ENCODE data around the gene PDZRN4.

PDZRN4 gene

DNA sequence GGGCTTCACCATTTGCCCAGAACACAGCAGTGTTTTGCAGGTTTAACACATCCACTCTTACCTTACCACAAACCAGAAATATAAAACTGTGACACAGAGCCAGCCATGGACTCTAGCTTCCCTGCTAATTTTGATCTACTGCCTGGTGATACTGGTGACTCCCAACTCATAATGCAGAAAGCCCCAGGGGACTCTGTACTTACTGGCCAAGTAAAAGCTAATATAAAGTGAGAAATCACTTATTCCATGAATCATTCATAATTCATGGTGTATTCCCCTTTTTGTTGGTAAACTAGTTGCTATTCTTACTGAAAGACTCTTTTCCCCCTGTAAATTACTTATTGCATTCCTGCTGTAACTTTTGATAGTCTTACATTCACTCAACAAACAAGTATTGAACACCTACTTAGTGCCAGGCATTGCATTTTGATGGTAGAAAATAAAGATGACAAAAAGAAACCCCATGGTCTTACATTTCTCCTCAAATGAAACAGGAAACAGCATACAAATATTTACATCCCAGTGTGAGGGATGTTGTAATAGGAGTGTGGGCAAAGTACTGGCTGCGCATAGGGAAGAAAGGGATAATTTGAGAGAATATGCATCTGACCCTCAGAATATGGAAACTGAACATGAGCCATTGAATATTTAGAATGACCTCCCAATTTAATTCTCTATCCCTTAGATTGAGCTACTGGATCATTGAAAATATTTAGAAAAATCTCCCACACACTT lies 279.6 kb downstream of the PDZRN4 start:
- no peak overlapping the region for H3K4me3 ChIP-seq (ENCODE audit: low read depth, low read length)
- TF ChIP-seq, protein P1, sequence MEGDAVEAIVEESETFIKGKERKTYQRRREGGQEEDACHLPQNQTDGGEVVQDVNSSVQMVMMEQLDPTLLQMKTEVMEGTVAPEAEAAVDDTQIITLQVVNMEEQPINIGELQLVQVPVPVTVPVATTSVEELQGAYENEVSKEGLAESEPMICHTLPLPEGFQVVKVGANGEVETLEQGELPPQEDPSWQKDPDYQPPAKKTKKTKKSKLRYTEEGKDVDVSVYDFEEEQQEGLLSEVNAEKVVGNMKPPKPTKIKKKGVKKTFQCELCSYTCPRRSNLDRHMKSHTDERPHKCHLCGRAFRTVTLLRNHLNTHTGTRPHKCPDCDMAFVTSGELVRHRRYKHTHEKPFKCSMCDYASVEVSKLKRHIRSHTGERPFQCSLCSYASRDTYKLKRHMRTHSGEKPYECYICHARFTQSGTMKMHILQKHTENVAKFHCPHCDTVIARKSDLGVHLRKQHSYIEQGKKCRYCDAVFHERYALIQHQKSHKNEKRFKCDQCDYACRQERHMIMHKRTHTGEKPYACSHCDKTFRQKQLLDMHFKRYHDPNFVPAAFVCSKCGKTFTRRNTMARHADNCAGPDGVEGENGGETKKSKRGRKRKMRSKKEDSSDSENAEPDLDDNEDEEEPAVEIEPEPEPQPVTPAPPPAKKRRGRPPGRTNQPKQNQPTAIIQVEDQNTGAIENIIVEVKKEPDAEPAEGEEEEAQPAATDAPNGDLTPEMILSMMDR (IDR thresholded peaks at IDR 0.05; ENCODE audit: insufficient read depth, low read depth, low read length, missing control alignments): no peak
- no peak for DNase-seq (ENCODE audit: low read depth)

DNA sequence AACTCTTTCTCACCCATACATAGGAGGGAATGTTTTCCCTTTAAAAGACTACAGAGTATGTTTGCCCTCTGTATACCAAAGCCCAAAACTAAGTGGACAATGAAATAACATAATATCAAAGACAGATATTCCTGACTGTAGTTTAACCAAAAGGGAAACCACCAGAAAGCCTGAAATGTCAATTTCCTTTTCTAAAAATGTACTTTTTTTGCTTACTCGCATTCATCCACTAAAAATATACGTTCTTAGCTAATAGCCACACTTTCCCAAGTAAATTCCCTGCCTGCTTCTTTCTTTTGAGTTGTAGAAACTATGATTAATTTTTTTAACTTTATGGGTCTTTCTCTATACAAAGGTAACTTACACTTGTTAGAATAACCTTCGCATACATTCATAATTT lies 280.2 kb downstream of the PDZRN4 start:
- no peak for DNase-seq (ENCODE audit: low read depth)
- TF ChIP-seq, protein P1 (IDR thresholded peaks at IDR 0.05; ENCODE audit: insufficient read depth, low read depth, low read length, missing control alignments): no peak
- no peak overlapping the region for H3K4me3 ChIP-seq (ENCODE audit: low read depth, low read length)

DNA sequence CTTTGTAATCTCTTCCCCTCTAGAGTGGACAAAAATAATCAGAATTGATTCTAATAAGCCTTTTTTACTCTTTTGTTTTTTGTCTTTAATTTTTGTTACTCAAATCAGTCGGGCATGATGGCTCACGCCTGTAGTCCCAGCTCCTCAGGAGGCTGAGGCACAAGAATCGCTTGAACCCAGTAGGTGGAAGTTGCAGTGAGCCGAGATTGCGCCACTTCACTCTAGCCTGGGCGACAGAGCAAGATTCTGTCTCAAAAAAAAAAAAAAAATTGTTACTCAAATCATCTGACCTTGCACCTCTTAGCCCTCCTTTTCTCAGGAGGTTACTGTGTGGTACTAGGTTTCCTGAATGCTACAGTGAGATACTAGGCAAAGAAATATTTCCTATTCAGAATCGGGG lies 280.6 kb downstream of the PDZRN4 start:
- TF ChIP-seq, protein P1 (IDR thresholded peaks at IDR 0.05; ENCODE audit: insufficient read depth, low read depth, low read length, missing control alignments): no peak
- no peak for DNase-seq (ENCODE audit: low read depth)
- H3K4me3 ChIP-seq (ENCODE audit: low read depth, low read length): no peak overlapping the region

DNA sequence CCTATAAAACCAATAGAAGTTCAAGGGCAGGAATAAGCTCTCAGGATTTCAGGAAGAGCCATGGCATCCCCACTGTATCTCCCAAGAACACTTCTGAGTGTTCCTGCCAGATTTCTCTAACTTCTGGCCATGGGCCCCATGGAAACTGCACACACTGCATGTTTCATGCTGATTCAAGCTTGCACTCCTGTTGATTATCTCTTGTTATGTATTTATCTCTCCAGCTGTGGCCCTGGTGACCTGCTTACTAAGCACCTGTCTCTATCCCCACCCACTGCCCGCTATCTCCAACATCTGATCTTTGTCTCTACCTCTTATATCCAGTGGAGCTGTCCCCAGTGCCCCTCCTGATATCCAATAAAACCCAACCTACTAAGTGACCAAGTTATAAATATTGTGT lies 285.3 kb downstream of the PDZRN4 start:
- no peak overlapping the region for H3K4me3 ChIP-seq (ENCODE audit: low read depth, low read length)
- TF ChIP-seq, protein P1 (IDR thresholded peaks at IDR 0.05; ENCODE audit: insufficient read depth, low read depth, low read length, missing control alignments): no peak
- no peak for DNase-seq (ENCODE audit: low read depth)

DNA sequence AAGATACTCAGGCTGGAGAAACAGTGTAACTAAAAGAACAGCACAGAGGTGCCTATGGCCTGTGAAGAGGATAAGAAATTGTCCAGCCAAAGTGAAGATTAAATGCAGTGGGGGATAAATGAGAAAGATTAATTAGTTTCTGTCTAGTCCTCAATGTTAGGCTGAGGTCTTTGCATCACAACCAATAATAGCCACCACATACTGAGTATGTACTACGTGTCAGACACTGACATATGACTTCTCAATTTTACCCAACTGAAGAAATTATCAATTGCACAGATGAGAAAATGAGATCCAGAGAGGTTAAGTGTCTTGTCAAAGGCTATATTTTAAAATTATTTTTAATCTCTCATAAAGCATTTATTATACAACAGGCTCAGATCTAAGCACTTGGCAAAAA lies 285.9 kb downstream of the PDZRN4 start:
- H3K4me3 ChIP-seq (ENCODE audit: low read depth, low read length): no peak overlapping the region
- TF ChIP-seq, protein P1 (IDR thresholded peaks at IDR 0.05; ENCODE audit: insufficient read depth, low read depth, low read length, missing control alignments): no peak
- DNase-seq (ENCODE audit: low read depth): no peak

DNA sequence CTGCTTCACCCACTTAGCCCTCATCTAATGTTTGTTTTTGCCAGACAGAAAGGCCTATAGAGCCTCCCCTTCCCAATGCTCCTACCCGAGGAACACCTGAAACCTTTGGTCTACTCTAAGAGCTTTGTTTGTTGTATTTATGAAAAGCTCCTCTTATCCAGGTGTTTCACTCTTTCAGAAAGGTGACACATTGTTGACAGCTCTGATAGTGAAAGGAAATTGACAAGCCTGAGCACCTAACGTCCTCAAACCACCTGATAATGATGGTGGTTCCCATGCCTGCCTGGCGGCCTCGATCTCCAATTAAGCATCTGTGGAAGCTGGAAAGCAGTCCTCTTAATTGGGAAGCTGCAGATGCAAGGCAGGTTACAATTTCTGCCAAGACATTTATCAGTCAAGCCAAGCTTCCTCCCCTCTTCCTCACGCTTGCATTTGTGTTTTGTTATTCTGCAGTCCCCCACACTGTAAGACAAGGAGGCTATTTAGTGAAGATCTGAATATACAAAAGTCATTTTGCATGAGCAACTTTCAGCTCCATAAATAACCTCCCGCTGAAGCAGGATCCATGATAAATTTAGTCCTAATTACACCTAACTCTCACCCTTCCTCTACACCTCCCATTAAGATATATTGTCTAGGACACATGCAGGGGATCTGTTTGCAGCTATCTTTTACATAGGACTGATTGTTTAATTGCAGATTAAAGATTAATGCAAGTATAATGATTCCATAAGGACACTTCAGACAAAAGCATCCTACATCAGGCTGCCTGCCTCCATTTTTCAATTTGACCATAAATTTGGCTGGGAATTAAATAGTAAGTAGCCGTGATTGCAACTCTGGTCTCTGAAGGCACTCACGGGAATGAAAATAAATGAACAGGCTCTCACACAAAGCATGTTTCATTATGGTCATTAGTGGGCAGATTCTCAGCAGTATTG lies 288.6 kb downstream of the PDZRN4 start:
- no peak for DNase-seq (ENCODE audit: low read depth)
- H3K4me3 ChIP-seq (ENCODE audit: low read depth, low read length): no peak overlapping the region
- TF ChIP-seq, protein P1 (IDR thresholded peaks at IDR 0.05; ENCODE audit: insufficient read depth, low read depth, low read length, missing control alignments): no peak
